PC-3 (cell line): Measurements from ENCODE around the gene CD151. TPM values are rescaled to one million over a fixed set of nuclear protein-coding genes. Genes with fewer than 3 reads are reported as not detected.

Experiments used
- ATAC-seq: fragments of 200-7000 bp; cut with Tn5 transposase; 2 replicates; pipeline ENCODE4 v1.9.1; 2020; ENCODE audit warnings: mild to moderate bottlenecking, moderate library complexity
- Bru-seq: library from RNA; stranded (reverse); fragments of 400-500 nt; gene quantifications from one replicate; lab custom pipeline; 2021; lab: Mats Ljungman, UMichigan
- BruChase-seq, 2 experiments: library from RNA; stranded (reverse); fragments of 400-500 nt; gene quantifications; one replicate each; lab custom pipeline; 2021; lab: Mats Ljungman, UMichigan
- BruUV-seq: library from RNA; stranded (reverse); fragments of 400-500 nt; replicated peaks from 2 replicates; lab custom pipeline; 2021; lab: Mats Ljungman, UMichigan
- CTCF ChIA-PET: fragments of 300-600 bp; sonication (Branson Sonifier 250); formaldehyde crosslinking; loops from one replicate; lab custom pipeline; 2022; ENCODE audit warnings: antibody characterized with exemption; lab: Charles Lee
- POLR2A ChIA-PET: fragments of 300-600 bp; sonication (Branson Sonifier 250); formaldehyde crosslinking; loops from one replicate; lab custom pipeline; 2022; ENCODE audit warnings: antibody characterized with exemption; ENCODE audit not compliant: unreplicated experiment; lab: Charles Lee
- DNase-seq: peaks from one replicate; pipeline ENCODE4 v3.0.0-alpha.2; 2015
- H2AFZ ChIP-seq: fragments of 300-600 bp; sonication (generic); 2 replicates; pipeline ENCODE4 v1.6.0; 2016; ENCODE audit warnings: antibody characterized with exemption, low read length
- H3F3A ChIP-seq: fragments of 300-600 bp; sonication (generic); one replicate; pipeline ENCODE4 v1.6.0; 2017; ENCODE audit warnings: antibody characterized with exemption, low read length, control low read depth, mild to moderate bottlenecking; ENCODE audit not compliant: unreplicated experiment
- H3K27ac ChIP-seq: fragments of 300-600 bp; sonication (generic); 2 replicates; pipeline ENCODE4 v1.5.1; 2016; ENCODE audit warnings: mild to moderate bottlenecking, low read length
- H3K27me3 ChIP-seq: fragments of 300-600 bp; sonication (generic); 2 replicates; pipeline ENCODE4 v1.6.1; 2016; ENCODE audit warnings: low read length, mixed read lengths
- H3K36me3 ChIP-seq: fragments of 300-600 bp; sonication (generic); 2 replicates; pipeline ENCODE4 v1.6.1; 2016; ENCODE audit warnings: low read depth, mixed run types, low read length, mixed read lengths
- H3K4me1 ChIP-seq: fragments of 300-600 bp; sonication (generic); 2 replicates; pipeline ENCODE4 v1.5.1; 2016; ENCODE audit warnings: low read length; ENCODE audit not compliant: insufficient read depth
- H3K4me2 ChIP-seq: fragments of 300-600 bp; sonication (generic); 2 replicates; pipeline ENCODE4 v1.6.0; 2016; ENCODE audit warnings: low read length
- H3K4me3 ChIP-seq: fragments of 300-600 bp; sonication (generic); 2 replicates; pipeline ENCODE4 v1.5.1; 2016; ENCODE audit warnings: mild to moderate bottlenecking, low read length, mixed read lengths
- H3K79me2 ChIP-seq: fragments of 300-600 bp; sonication (generic); 2 replicates; pipeline ENCODE4 v1.6.1; 2017; ENCODE audit warnings: low read length, mixed read lengths
- H3K9ac ChIP-seq: fragments of 300-600 bp; sonication (generic); 2 replicates; pipeline ENCODE4 v1.6.0; 2016; ENCODE audit warnings: mild to moderate bottlenecking, low read length
- H3K9me2 ChIP-seq: fragments of 300-600 bp; sonication (generic); replicated peaks from 2 replicates; pipeline ENCODE4 v1.6.1; 2016; ENCODE audit warnings: mixed run types, low read length, mixed read lengths
- H3K9me3 ChIP-seq: fragments of 300-600 bp; sonication (generic); 2 replicates; pipeline ENCODE4 v1.6.1; 2016; ENCODE audit warnings: low read length, mixed read lengths
- H4K20me1 ChIP-seq: fragments of 300-600 bp; sonication (generic); 2 replicates; pipeline ENCODE4 v1.6.1; 2016; ENCODE audit warnings: low read length, mixed read lengths
- CTCF ChIP-seq: fragments of 300-600 bp; sonication (generic); conservative IDR thresholded peaks from 2 replicates; pipeline ENCODE4 v1.5.1; 2017; ENCODE audit warnings: antibody characterized with exemption, low read depth, mild to moderate bottlenecking, low read length
- EZH2 ChIP-seq: fragments of 300-600 bp; sonication (generic); IDR thresholded peaks from one replicate; pipeline ENCODE4 v1.6.1; 2017; ENCODE audit warnings: antibody characterized with exemption, mild to moderate bottlenecking, low read length; ENCODE audit not compliant: unreplicated experiment
- EZH2phosphoT487 ChIP-seq: fragments of 300-600 bp; sonication (generic); IDR thresholded peaks from 2 replicates; pipeline ENCODE4 v1.6.1; 2018; ENCODE audit warnings: mild to moderate bottlenecking, antibody characterized with exemption, low read length, borderline replicate concordance
- intact Hi-C: fragments of 100-400 bp; cut with micrococcal nuclease; formaldehyde crosslinking; loops from 2 replicates; pipeline ENCODE4 v1.9.0; 2023
- long read RNA-seq: library from polyadenylated mRNA; unstranded; transcript quantifications from one replicate; pipeline ENCODE4 v2.0.0, GENCODE V29; 2021; ENCODE audit not compliant: unreplicated experiment
- total RNA-seq: library from RNA; depleted of rRNA; stranded (reverse); fragments of >200 nt; gene quantifications from 2 replicates; pipeline ENCODE4 v1.2.3, GENCODE V29; 2014; rRNA removed

Gene CD151
- total RNA-seq: 469 and 490 TPM in 2 replicates
- Bru-seq, nascent RNA: percentile 86 among the genes with signal in this experiment
- BruChase-seq, experiment 1, labeled RNA remaining after a 6-hour chase: percentile 89 among the genes with signal in this experiment
- percentile 84 among the genes with signal in this experiment for BruChase-seq, experiment 2, labeled RNA remaining after a 2-hour chase
- long read RNA-seq, transcript CD151-202 (9 exons, 1,658 nt): minor isoform, 198 of 697 reads
- long read RNA-seq, transcript CD151-201 (9 exons, 1,545 nt): minor isoform, 21 of 697 reads
- long read RNA-seq, transcript CD151-220 (8 exons, 1,835 nt): minor isoform, 6 of 697 reads
- long read RNA-seq, transcript CD151-203 (8 exons, 1,486 nt): major isoform, 215 of 697 reads
- long read RNA-seq, partial matches to known transcripts: 128 of 697 reads
- long read RNA-seq, other reads (novel, unspliced or antisense): 129 of 697 reads

GRCh38 chr11:832529-833113 lies at the start of gene CD151:
CD151 (plus strand) TSS chr11:832952; CDS start chr11:836070, 3,118 bp downstream.
- Histone ChIP-seq H3K4me1 (peaks cover 28% of the 10 kb centered on the region), H4K20me1 (peaks cover 5% of the 10 kb centered on the region), H3F3A (no peaks in the 10 kb centered on the region), H3K27ac (peak within 1 kb of the TSS; percentile 91), H3K79me2 (peaks cover 51% of the 10 kb centered on the region), H3K27me3 (no peaks in the 10 kb centered on the region), H3K4me3 (peak within 1 kb of the TSS; percentile 83), H3K36me3 (peaks cover 16% of the 10 kb centered on the region; the same call in 1 of the 2 replicates), H3K4me2 (peak within 1 kb of the TSS; percentile 99), H3K9ac (peak within 1 kb of the TSS; percentile 94), H3K9me2 (no peaks in the 10 kb centered on the region), H2AFZ (no peak within 1 kb of the TSS), H3K9me3 (no peaks in the 10 kb centered on the region)
- peak; percentile 14 for ATAC-seq
- POLR2A ChIA-PET: interaction anchor here (0.6 to 2.0 kb wide), 3 partner anchors 13 to 44 kb away, joined by 3 to 16 read pairs (median 9); partner anchors contain the start of gene PNPLA2
- CTCF ChIA-PET: interaction anchor here (1.3 kb wide), 1 partner anchor 13 kb away, joined by 18 read pairs; the partner anchor contains the start of gene PNPLA2
- DNase-seq: peak; percentile 60
- TF ChIP-seq EZH2phosphoT487: no peak
- TF ChIP-seq CTCF: no peak
- no peak for TF ChIP-seq EZH2
- intact Hi-C loops: no loop called here
- BruUV-seq: no TSS peak

- intact Hi-C loops: no loop called here
- H3F3A ChIP-seq: no peaks in the 10 kb centered on the region
- H3K9me2 ChIP-seq: no peaks in the 10 kb centered on the region
- H3K27me3 ChIP-seq: no peaks in the 10 kb centered on the region
- no peak overlapping the region for H2AFZ ChIP-seq
- H3K4me2 ChIP-seq: peak overlapping the region; percentile 49
- H3K79me2 ChIP-seq: 0 out of 2 replicates have a peak, but pooled peaks cover under 1% of the 10 kb centered on the region
- no peak overlapping the region for H3K4me3 ChIP-seq
- H3K36me3 ChIP-seq: no peaks in the 10 kb centered on the region
- no peak overlapping the region for H3K27ac ChIP-seq
- no peaks in the 10 kb centered on the region for H3K4me1 ChIP-seq
- H3K9ac ChIP-seq: no peak overlapping the region
- CTCF ChIA-PET: no interaction called here
- H3K9me3 ChIP-seq: no peaks in the 10 kb centered on the region
- TSS peak; percentile 8 for BruUV-seq
- TF ChIP-seq EZH2phosphoT487: no peak
- TF ChIP-seq CTCF: peak; percentile 80
- POLR2A ChIA-PET: no interaction called here
- H4K20me1 ChIP-seq: no peaks in the 10 kb centered on the region
- DNase-seq: peak; percentile 80
- ATAC-seq: peak; percentile 96
Measured at GRCh38 chr11:783581-784015, 49.2 kb upstream of the CD151 start.
